B cell (primary cell): ENCODE results near the gene LKAAEAR1. TPM values are rescaled to one million over a fixed set of nuclear protein-coding genes. Genes with fewer than 3 reads are reported as not detected.

Experiments
- ATAC-seq: fragments of 200-7000 bp; cut with Tn5 transposase; one replicate; pipeline ENCODE4 v1.10.0; 2021; ENCODE audit warnings: low read depth, mild to moderate bottlenecking, moderate number of reproducible peaks, moderate library complexity
- CTCF ChIA-PET: fragments of 350-600 bp; sonication (Branson Sonifier 250); formaldehyde crosslinking; loops from one replicate; lab custom pipeline; 2021; ENCODE audit warnings: antibody characterized with exemption, inconsistent platforms; lab: Charles Lee
- POLR2A ChIA-PET: fragments of 350-600 bp; sonication (Branson Sonifier 250); formaldehyde crosslinking; loops from one replicate; lab custom pipeline; 2021; ENCODE audit warnings: antibody characterized with exemption; lab: Charles Lee
- DNase-seq: peaks from one replicate; pipeline ENCODE4 v3.0.0; 2013
- H2AFZ ChIP-seq: 2 replicates; pipeline ENCODE4 v1.6.1; 2012; ENCODE audit warnings: mild to moderate bottlenecking, low read depth, low read length; ENCODE audit not compliant: insufficient read depth, poor library complexity, severe bottlenecking
- H3K27ac ChIP-seq, 2 donors: 1 replicate in 1 of 2; 2 replicates in 1 of 2; pipeline ENCODE4 v1.5.1; 2012 to 2013; ENCODE audit warnings: low read length in 2 of 2, mild to moderate bottlenecking in 2 of 2, moderate library complexity in 1 of 2
- H3K27me3 ChIP-seq, 4 experiments: fragments of 200-600 bp in 1 of 4; sonication (generic) in 1 of 4; replicated peaks in 1 of 4; 1 replicate in 2 of 4; 2 replicates in 2 of 4; pipeline versions ENCODE4 v1.6.1 to v1.7.0; 2013 to 2016; ENCODE audit warnings: low read length in 3 of 4, mild to moderate bottlenecking in 2 of 4, mixed read lengths in 1 of 4, moderate library complexity in 1 of 4; ENCODE audit not compliant: insufficient read depth in 4 of 4, control insufficient read depth in 3 of 4; ENCODE audit errors: control extremely low read depth in 1 of 4
- H3K36me3 ChIP-seq, 2 experiments: replicated peaks in 1 of 2; 1 replicate in 1 of 2; 2 replicates in 1 of 2; pipeline versions ENCODE4 v1.6.1 to v1.7.1; 2013; ENCODE audit warnings: low read length in 1 of 2; ENCODE audit not compliant: insufficient read depth in 2 of 2, control insufficient read depth in 1 of 2; ENCODE audit errors: control extremely low read depth in 1 of 2, extremely low read depth in 1 of 2
- H3K4me1 ChIP-seq, 2 donors: fragments of 200-600 bp in 1 of 2; sonication (generic) in 1 of 2; 1 replicate in 1 of 2; 2 replicates in 1 of 2; pipeline versions ENCODE4 v1.5.1 to v1.6.1; 2013 to 2017; ENCODE audit warnings: low read length in 2 of 2; ENCODE audit not compliant: control insufficient read depth in 2 of 2, insufficient read depth in 2 of 2
- H3K4me2 ChIP-seq: replicated peaks from 2 replicates; pipeline ENCODE3; 2012; ENCODE audit warnings: mild to moderate bottlenecking, low read depth, low read length; ENCODE audit not compliant: poor library complexity, severe bottlenecking
- H3K4me3 ChIP-seq, 5 experiments: fragments of 200-600 bp in 1 of 5; sonication (generic) in 1 of 5; 1 replicate in 3 of 5; 2 replicates in 2 of 5; pipeline versions ENCODE4 v1.5.1 to v1.7.0; 2011 to 2016; ENCODE audit warnings: low read length in 4 of 5, mild to moderate bottlenecking in 4 of 5, low read depth in 2 of 5, control low read depth in 1 of 5, moderate library complexity in 1 of 5; ENCODE audit not compliant: insufficient read depth in 1 of 5; ENCODE audit errors: control extremely low read depth in 1 of 5, extremely low read depth in 1 of 5
- H3K79me2 ChIP-seq: fragments of 200-600 bp; sonication (generic); one replicate; pipeline ENCODE4 v1.6.0; 2016; ENCODE audit warnings: low read length; ENCODE audit not compliant: control insufficient read depth, insufficient read depth
- H3K9ac ChIP-seq: fragments of 200-600 bp; sonication (generic); 2 replicates; pipeline ENCODE4 v1.6.1; 2017; ENCODE audit warnings: mild to moderate bottlenecking, low read length, moderate library complexity
- H3K9me3 ChIP-seq, 3 donors: one replicate each; pipeline versions ENCODE4 v1.6.1 to v1.7.1; 2013; ENCODE audit warnings: low read length in 2 of 3; ENCODE audit not compliant: control insufficient read depth in 2 of 3, insufficient read depth in 1 of 3; ENCODE audit errors: control extremely low read depth in 1 of 3
- H4K20me1 ChIP-seq: 2 replicates; pipeline ENCODE4 v1.6.0; 2012; ENCODE audit warnings: mild to moderate bottlenecking, low read length; ENCODE audit not compliant: insufficient read depth, control insufficient read depth, poor library complexity, severe bottlenecking
- H3K27ac Mint-ChIP-seq: one replicate; pipeline ENCODE4 v1.8.0; 2021; ENCODE audit warnings: mixed read lengths
- H3K27me3 Mint-ChIP-seq: one replicate; pipeline ENCODE4 v1.8.0; 2021; ENCODE audit warnings: mixed read lengths
- H3K4me1 Mint-ChIP-seq: one replicate; pipeline ENCODE4 v1.8.0; 2021; ENCODE audit warnings: mixed read lengths
- H3K4me3 Mint-ChIP-seq: one replicate; pipeline ENCODE4 v1.8.0; 2021; ENCODE audit warnings: mixed read lengths
- H3K9me3 Mint-ChIP-seq: one replicate; pipeline ENCODE4 v1.8.0; 2022; ENCODE audit warnings: mixed read lengths; ENCODE audit not compliant: insufficient read depth
- CTCF ChIP-seq: fragments of 200-600 bp; IDR thresholded peaks from one replicate; pipeline ENCODE4 v1.8.0; 2022; ENCODE audit warnings: antibody characterized with exemption, mild to moderate bottlenecking
- EZH2 ChIP-seq: IDR thresholded peaks from 2 replicates; pipeline ENCODE4 v1.6.1; 2012; ENCODE audit warnings: borderline replicate concordance, low read depth, mild to moderate bottlenecking, moderate library complexity, low read length; ENCODE audit not compliant: insufficient read depth, poor library complexity, severe bottlenecking
- WGBS: methylation state at CpG from one replicate; pipeline ENCODE4 v1.1.5; 2013; ENCODE audit warnings: missing lambda C conversion rate; ENCODE audit not compliant: insufficient coverage; 5-methylcytosine and 5-hydroxymethylcytosine counted together
- intact Hi-C: fragments of 100-400 bp; cut with micrococcal nuclease; formaldehyde crosslinking; loops from one replicate; pipeline ENCODE4 v1.10.0; 2022
- polyA plus RNA-seq: library from polyadenylated mRNA; depleted of rRNA; stranded (reverse); fragments of >200 nt; gene quantifications from 2 replicates; pipeline ENCODE4 v1.2.3, GENCODE V29; 2012
- total RNA-seq, 2 donors: library from RNA; stranded (reverse); fragments of 120-200 nt in 1 of 2; gene quantifications; 1 replicate in 1 of 2; 2 replicates in 1 of 2; pipeline versions ENCODE4 v1.2.3 to v1.2.4, GENCODE V29; 2013 to 2022

LKAAEAR1 gene
- total and polyA plus RNA-seq, 2 donors (not counting 1 experiment from before 2014, with no cell fraction given), result 1.9 TPM; not detected in 1

GRCh38 chr20:64052987-64053840 lies 31.0 kb downstream of the LKAAEAR1 start:
- Histone ChIP-seq H3K9ac (no peak overlapping the region), H3K4me3 (no peak overlapping the region), H3K27ac (no peak overlapping the region), H3K36me3 (no peaks in the 10 kb centered on the region), H3K4me1 (peaks cover 19 to 23% of the 10 kb centered on the region in 2 donors), H3K9me3 (peaks cover 0 to 18% (median 0%) of the 10 kb centered on the region in 3 donors), H2AFZ (no peak overlapping the region), H3K27me3 (peaks cover 0 to 68% (median 27%) of the 10 kb centered on the region in 4 experiments), H3K4me2 (no peak overlapping the region), H4K20me1 (no peaks in the 10 kb centered on the region), H3K79me2 (no peaks in the 10 kb centered on the region)
- H3K27ac Mint-ChIP-seq, result no peak overlapping the region
- H3K27me3 Mint-ChIP-seq, result peaks cover 27% of the 10 kb centered on the region
- ChIA-PET CTCF (interaction anchor here (0.6 to 2.3 kb wide), 6 partner anchors 12 to 72 kb away, joined by 3 to 10 read pairs (median 6); no protein-coding TSS in a partner anchor), POLR2A (interaction anchor here (0.6 kb wide), 1 partner anchor 7 kb away, joined by 3 read pairs; no protein-coding TSS in a partner anchor)
- ATAC-seq, result no peak
- H3K4me1 Mint-ChIP-seq, result peaks cover 15% of the 10 kb centered on the region
- intact Hi-C loops, result no loop called here
- no peak overlapping the region for H3K4me3 Mint-ChIP-seq
- TF ChIP-seq EZH2, result no peak
- TF ChIP-seq CTCF, result no peak
- DNase-seq, result no peak
- H3K9me3 Mint-ChIP-seq, result no peaks in the 10 kb centered on the region
- WGBS, result 87% methylated on average over 32 of the region's 33 CpGs

- H3K36me3 ChIP-seq, result no peaks in the 10 kb centered on the region
- H3K27ac ChIP-seq, result no peak overlapping the region
- H3K4me3 ChIP-seq, result no peak overlapping the region
- H3K9me3 ChIP-seq, result peaks cover 0 to 18% (median 0%) of the 10 kb centered on the region in 3 donors
- POLR2A ChIA-PET, result interaction anchor here (0.6 kb wide), 1 partner anchor 8 kb away, joined by 3 read pairs; no protein-coding TSS in a partner anchor
- CTCF ChIA-PET, result interaction anchor here (1.6 kb wide), 1 partner anchor 68 kb away, joined by 5 read pairs; no protein-coding TSS in a partner anchor
- ATAC-seq, result no peak
- no peaks in the 10 kb centered on the region for H3K9me3 Mint-ChIP-seq
- H3K27me3 Mint-ChIP-seq, result peaks cover 29% of the 10 kb centered on the region
- H3K9ac ChIP-seq, result no peak overlapping the region
- peaks cover 12% of the 10 kb centered on the region for H3K4me1 Mint-ChIP-seq
- H4K20me1 ChIP-seq, result no peaks in the 10 kb centered on the region
- WGBS, result 94% methylated on average over 6 of the region's 10 CpGs
- H3K4me2 ChIP-seq, result no peak overlapping the region
- intact Hi-C loops, result no loop called here
- peaks cover 0 to 73% (median 29%) of the 10 kb centered on the region in 4 experiments for H3K27me3 ChIP-seq
- TF ChIP-seq EZH2, result no peak
- TF ChIP-seq CTCF, result no peak
- H3K27ac Mint-ChIP-seq, result no peak overlapping the region
- H3K4me3 Mint-ChIP-seq, result no peak overlapping the region
- DNase-seq, result no peak
- no peaks in the 10 kb centered on the region for H3K79me2 ChIP-seq
- H3K4me1 ChIP-seq, result peaks cover 12 to 14% of the 10 kb centered on the region in 2 donors
- H2AFZ ChIP-seq, result no peak overlapping the region
These were observed 31.9 kb downstream of the LKAAEAR1 start for GRCh38 chr20:64052326-64052722.
